HepG2 (cell line): Measurements from ENCODE around the gene ZNF71. TPM values are rescaled to one million over a fixed set of nuclear protein-coding genes. Genes with fewer than 3 reads are reported as not detected.

ENCODE experiments used
- CHD2 ChIP-seq: IDR thresholded peaks from 2 replicates; pipeline ENCODE4 v1.6.1; 2011; ENCODE audit warnings: low read depth, low read length, improper control_type of control experiment
- HIVEP1 ChIP-seq: sonication (generic); formaldehyde crosslinking; IDR thresholded peaks from 2 replicates; pipeline ENCODE4 v1.4.0; 2020; ENCODE audit warnings: mild to moderate bottlenecking, missing genetic modification reagents
- MAF1 ChIP-seq: sonication (generic); formaldehyde crosslinking; IDR thresholded peaks from 2 replicates; pipeline ENCODE4 v1.5.0; 2020; ENCODE audit warnings: missing genetic modification reagents, borderline replicate concordance
- MATR3 ChIP-seq: sonication (generic); formaldehyde crosslinking; IDR thresholded peaks from 2 replicates; pipeline ENCODE4 v1.4.0; 2020; ENCODE audit warnings: missing genetic modification reagents
- PHF21A ChIP-seq: sonication (generic); formaldehyde crosslinking; IDR thresholded peaks from 2 replicates; pipeline ENCODE4 v1.5.0; 2020; ENCODE audit warnings: mild to moderate bottlenecking, missing genetic modification reagents
- REL ChIP-seq: sonication (generic); formaldehyde crosslinking; conservative IDR thresholded peaks from 2 replicates; pipeline ENCODE4 v1.8.0; 2022; ENCODE audit warnings: mild to moderate bottlenecking, missing genetic modification reagents, moderate library complexity
- SNAPC5 ChIP-seq: sonication (generic); formaldehyde crosslinking; IDR thresholded peaks from 2 replicates; pipeline ENCODE4 v1.8.1; 2023; ENCODE audit warnings: mild to moderate bottlenecking, missing genetic modification reagents, borderline replicate concordance
- WIZ ChIP-seq: sonication (generic); formaldehyde crosslinking; IDR thresholded peaks from 2 replicates; pipeline ENCODE4 v1.5.1; 2020; ENCODE audit warnings: mild to moderate bottlenecking, missing genetic modification reagents
- ZNF30 ChIP-seq: sonication (generic); formaldehyde crosslinking; IDR thresholded peaks from 2 replicates; pipeline ENCODE4 v1.5.0; 2020; ENCODE audit warnings: mild to moderate bottlenecking, missing genetic modification reagents
- ZNF775 ChIP-seq: sonication (generic); formaldehyde crosslinking; IDR thresholded peaks from 2 replicates; pipeline ENCODE4 v1.4.0; 2020; ENCODE audit warnings: missing genetic modification reagents, mild to moderate bottlenecking, moderate library complexity, borderline replicate concordance
- ZSCAN25 ChIP-seq: sonication (generic); formaldehyde crosslinking; IDR thresholded peaks from 2 replicates; pipeline ENCODE4 v1.8.0; 2022; ENCODE audit warnings: mild to moderate bottlenecking, missing genetic modification reagents
- polyA plus RNA-seq, 8 experiments: library from polyadenylated mRNA; depleted of rRNA in 3 of 8; stranded (reverse) in 7 of 8; unstranded in 1 of 8; fragments of >200 nt; fragmentation: Illumina TruSeq in 4 of 8; extraction: Trizol in 4 of 8; gene quantifications; 2 replicates each; pipeline versions ENCODE4 v1.2.1 to v1.2.3, GENCODE V29; 2011 to 2016; ENCODE audit warnings: low read depth in 4 of 8, missing spikeins in 1 of 8, mixed read lengths in 1 of 8; ENCODE audit not compliant: insufficient read depth in 1 of 8
- total RNA-seq, 5 experiments: library from RNA; depleted of rRNA; stranded (reverse); fragments of >200 nt; fragmentation: Illumina TruSeq; extraction: Trizol; gene quantifications; 2 replicates each; pipeline ENCODE4 v1.2.3, GENCODE V29; 2016; ENCODE audit warnings: low read depth in 1 of 5
- TF ChIP-seq, protein P1 (sequence below): sonication (generic); formaldehyde crosslinking; IDR thresholded peaks from 2 replicates; pipeline ENCODE4 v1.9.0; 2021; ENCODE audit warnings: missing genetic modification reagents, mild to moderate bottlenecking, borderline replicate concordance
- TF ChIP-seq, protein P2 (sequence below), 2 experiments: fragments of 450-650 bp in 1 of 2; sonication (generic) in 1 of 2; formaldehyde crosslinking in 1 of 2; IDR thresholded peaks; 2 replicates each; pipeline versions ENCODE4 v1.6.1 to v1.8.0; 2016 to 2022; ENCODE audit warnings: antibody characterized with exemption in 1 of 2, mild to moderate bottlenecking in 1 of 2, missing genetic modification reagents in 1 of 2
- TF ChIP-seq, protein P3 (sequence below): sonication (generic); formaldehyde crosslinking; IDR thresholded peaks from 2 replicates; pipeline ENCODE4 v1.9.0; 2022; ENCODE audit warnings: low read depth, missing genetic modification reagents
- TF ChIP-seq, protein P4 (sequence below): sonication (generic); formaldehyde crosslinking; conservative IDR thresholded peaks from 2 replicates; pipeline ENCODE4 v1.8.1; 2023; ENCODE audit warnings: missing genetic modification reagents

ZNF71 gene
- total and polyA plus RNA-seq, 2 of the 13 experiments (the other 11 are each of a cell fraction or from before 2014, with no cell fraction given) = 2.2 to 4.4 TPM

DNA sequence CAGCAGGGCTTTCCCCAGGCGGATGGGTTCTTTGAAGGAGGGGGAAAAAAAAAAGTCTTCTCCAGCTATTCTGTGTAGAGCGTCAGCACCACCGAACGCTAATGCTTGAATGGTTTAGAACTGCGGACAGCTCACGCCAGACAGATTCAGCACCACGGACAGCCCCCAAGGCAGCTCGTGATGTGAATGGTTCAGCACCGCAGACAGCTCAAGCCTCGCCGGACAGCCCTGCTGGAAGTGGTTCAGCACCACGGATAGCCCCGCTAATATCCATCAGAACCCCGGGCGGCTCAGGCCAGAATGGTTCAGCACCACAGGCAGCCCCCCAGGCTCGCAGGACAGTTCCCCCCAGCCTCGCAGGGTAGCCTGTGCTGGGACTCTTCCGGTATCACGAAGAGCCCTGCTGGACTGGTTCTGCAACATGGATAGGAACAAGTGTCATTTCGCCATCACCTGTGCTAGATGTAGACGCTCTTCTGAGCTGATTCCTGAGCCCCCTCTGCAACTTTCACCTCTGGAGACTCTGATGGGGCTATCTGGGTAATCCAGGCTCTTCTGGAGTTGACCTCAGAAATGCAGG lies 43.0 kb downstream of the ZNF71 start (continued):
- TF ChIP-seq, protein P1, sequence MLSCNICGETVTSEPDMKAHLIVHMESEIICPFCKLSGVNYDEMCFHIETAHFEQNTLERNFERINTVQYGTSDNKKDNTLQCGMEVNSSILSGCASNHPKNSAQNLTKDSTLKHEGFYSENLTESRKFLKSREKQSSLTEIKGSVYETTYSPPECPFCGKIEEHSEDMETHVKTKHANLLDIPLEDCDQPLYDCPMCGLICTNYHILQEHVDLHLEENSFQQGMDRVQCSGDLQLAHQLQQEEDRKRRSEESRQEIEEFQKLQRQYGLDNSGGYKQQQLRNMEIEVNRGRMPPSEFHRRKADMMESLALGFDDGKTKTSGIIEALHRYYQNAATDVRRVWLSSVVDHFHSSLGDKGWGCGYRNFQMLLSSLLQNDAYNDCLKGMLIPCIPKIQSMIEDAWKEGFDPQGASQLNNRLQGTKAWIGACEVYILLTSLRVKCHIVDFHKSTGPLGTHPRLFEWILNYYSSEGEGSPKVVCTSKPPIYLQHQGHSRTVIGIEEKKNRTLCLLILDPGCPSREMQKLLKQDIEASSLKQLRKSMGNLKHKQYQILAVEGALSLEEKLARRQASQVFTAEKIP = no peak
- TF ChIP-seq MATR3 (CRISPR knock-in tag) = no peak
- peak; percentile 99 for TF ChIP-seq MAF1 (CRISPR knock-in tag)
- peak; percentile 84; the same call in 1 of the 2 replicates for TF ChIP-seq ZNF775 (CRISPR knock-in tag)
- no peak for TF ChIP-seq PHF21A
- TF ChIP-seq, protein P2, sequence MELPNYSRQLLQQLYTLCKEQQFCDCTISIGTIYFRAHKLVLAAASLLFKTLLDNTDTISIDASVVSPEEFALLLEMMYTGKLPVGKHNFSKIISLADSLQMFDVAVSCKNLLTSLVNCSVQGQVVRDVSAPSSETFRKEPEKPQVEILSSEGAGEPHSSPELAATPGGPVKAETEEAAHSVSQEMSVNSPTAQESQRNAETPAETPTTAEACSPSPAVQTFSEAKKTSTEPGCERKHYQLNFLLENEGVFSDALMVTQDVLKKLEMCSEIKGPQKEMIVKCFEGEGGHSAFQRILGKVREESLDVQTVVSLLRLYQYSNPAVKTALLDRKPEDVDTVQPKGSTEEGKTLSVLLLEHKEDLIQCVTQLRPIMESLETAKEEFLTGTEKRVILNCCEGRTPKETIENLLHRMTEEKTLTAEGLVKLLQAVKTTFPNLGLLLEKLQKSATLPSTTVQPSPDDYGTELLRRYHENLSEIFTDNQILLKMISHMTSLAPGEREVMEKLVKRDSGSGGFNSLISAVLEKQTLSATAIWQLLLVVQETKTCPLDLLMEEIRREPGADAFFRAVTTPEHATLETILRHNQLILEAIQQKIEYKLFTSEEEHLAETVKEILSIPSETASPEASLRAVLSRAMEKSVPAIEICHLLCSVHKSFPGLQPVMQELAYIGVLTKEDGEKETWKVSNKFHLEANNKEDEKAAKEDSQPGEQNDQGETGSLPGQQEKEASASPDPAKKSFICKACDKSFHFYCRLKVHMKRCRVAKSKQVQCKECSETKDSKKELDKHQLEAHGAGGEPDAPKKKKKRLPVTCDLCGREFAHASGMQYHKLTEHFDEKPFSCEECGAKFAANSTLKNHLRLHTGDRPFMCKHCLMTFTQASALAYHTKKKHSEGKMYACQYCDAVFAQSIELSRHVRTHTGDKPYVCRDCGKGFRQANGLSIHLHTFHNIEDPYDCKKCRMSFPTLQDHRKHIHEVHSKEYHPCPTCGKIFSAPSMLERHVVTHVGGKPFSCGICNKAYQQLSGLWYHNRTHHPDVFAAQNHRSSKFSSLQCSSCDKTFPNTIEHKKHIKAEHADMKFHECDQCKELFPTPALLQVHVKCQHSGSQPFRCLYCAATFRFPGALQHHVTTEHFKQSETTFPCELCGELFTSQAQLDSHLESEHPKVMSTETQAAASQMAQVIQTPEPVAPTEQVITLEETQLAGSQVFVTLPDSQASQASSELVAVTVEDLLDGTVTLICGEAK (IDR thresholded peaks at IDR 0.05) = no peak
- TF ChIP-seq, protein P2 (CRISPR knock-in tag; IDR thresholded peaks at IDR 0.05) = peak; percentile 97
- peak; percentile 100 for TF ChIP-seq WIZ
- TF ChIP-seq ZNF30 = peak; percentile 100
- peak; percentile 99 for TF ChIP-seq REL
- TF ChIP-seq, protein P3, sequence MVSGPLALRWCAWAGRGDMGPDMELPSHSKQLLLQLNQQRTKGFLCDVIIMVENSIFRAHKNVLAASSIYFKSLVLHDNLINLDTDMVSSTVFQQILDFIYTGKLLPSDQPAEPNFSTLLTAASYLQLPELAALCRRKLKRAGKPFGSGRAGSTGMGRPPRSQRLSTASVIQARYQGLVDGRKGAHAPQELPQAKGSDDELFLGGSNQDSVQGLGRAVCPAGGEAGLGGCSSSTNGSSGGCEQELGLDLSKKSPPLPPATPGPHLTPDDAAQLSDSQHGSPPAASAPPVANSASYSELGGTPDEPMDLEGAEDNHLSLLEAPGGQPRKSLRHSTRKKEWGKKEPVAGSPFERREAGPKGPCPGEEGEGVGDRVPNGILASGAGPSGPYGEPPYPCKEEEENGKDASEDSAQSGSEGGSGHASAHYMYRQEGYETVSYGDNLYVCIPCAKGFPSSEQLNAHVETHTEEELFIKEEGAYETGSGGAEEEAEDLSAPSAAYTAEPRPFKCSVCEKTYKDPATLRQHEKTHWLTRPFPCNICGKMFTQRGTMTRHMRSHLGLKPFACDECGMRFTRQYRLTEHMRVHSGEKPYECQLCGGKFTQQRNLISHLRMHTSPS (CRISPR knock-in tag) = peak; percentile 84
- no peak for TF ChIP-seq CHD2
- TF ChIP-seq HIVEP1 (CRISPR knock-in tag) = peak; percentile 93
- TF ChIP-seq SNAPC5 (CRISPR knock-in tag) = peak; percentile 99
- TF ChIP-seq, protein P4, sequence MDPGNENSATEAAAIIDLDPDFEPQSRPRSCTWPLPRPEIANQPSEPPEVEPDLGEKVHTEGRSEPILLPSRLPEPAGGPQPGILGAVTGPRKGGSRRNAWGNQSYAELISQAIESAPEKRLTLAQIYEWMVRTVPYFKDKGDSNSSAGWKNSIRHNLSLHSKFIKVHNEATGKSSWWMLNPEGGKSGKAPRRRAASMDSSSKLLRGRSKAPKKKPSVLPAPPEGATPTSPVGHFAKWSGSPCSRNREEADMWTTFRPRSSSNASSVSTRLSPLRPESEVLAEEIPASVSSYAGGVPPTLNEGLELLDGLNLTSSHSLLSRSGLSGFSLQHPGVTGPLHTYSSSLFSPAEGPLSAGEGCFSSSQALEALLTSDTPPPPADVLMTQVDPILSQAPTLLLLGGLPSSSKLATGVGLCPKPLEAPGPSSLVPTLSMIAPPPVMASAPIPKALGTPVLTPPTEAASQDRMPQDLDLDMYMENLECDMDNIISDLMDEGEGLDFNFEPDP = peak; percentile 100
- TF ChIP-seq ZSCAN25 = peak; percentile 95
